ENCODE data around the gene HIP1. TPM values are rescaled to one million over a fixed set of nuclear protein-coding genes. Genes with fewer than 3 reads are reported as not detected.
"Not testable (repeated sequence)": the region's sequence is repeated elsewhere in the genome, so short reads cannot be mapped to it uniquely, and the experiment has no call there.

HIP1 gene
- total RNA-seq, 1 experiment from 2014 or later, result 32.0 TPM

DNA sequence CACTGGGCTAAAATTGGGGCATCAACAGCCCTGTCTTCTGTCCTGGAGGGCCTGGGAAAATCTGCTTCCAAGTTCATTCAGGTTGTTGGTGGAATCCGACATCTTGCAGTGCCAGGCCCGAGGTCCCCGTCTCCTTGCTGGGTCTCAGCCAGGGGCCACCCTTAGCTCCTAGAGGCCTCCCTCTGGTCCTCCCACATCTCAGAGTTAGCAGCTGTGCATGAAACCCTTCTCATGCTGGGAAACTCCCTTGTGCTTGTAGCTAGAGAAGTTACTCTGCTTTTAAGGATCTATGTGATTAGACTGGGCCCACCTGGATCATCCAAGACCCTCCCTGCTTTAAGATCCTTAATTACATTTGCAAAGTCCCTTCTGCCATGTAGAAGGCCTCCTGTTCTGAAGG is 15.3 kb downstream of the HIP1 start:
- no peak for DNase-seq
- TF ChIP-seq EZH2 (IDR thresholded peaks at IDR 0.05; ENCODE audit: low read depth), result no peak
- TF ChIP-seq, protein P1, sequence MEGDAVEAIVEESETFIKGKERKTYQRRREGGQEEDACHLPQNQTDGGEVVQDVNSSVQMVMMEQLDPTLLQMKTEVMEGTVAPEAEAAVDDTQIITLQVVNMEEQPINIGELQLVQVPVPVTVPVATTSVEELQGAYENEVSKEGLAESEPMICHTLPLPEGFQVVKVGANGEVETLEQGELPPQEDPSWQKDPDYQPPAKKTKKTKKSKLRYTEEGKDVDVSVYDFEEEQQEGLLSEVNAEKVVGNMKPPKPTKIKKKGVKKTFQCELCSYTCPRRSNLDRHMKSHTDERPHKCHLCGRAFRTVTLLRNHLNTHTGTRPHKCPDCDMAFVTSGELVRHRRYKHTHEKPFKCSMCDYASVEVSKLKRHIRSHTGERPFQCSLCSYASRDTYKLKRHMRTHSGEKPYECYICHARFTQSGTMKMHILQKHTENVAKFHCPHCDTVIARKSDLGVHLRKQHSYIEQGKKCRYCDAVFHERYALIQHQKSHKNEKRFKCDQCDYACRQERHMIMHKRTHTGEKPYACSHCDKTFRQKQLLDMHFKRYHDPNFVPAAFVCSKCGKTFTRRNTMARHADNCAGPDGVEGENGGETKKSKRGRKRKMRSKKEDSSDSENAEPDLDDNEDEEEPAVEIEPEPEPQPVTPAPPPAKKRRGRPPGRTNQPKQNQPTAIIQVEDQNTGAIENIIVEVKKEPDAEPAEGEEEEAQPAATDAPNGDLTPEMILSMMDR (conservative IDR thresholded peaks at IDR 0.05), result no peak
- Histone ChIP-seq H2AFZ (no peak overlapping the region), H3K36me3 (ENCODE audit: low read depth) (no peaks in the 10 kb centered on the region), H3K27ac (no peak overlapping the region), H3K4me1 (replicated peaks; ENCODE audit: insufficient read depth) (peaks cover 11% of the 10 kb centered on the region), H3K9me2 (ENCODE audit: insufficient read depth) (no peaks in the 10 kb centered on the region), H3F3A (ENCODE audit: insufficient read depth, low read depth) (peaks cover 11% of the 10 kb centered on the region), H3K4me3 (no peak overlapping the region), H3K4me2 (no peak overlapping the region), H3K9me3 (ENCODE audit: insufficient read depth, low read depth) (no peaks in the 10 kb centered on the region), H3K27me3 (ENCODE audit: insufficient read depth, low read depth) (no peaks in the 10 kb centered on the region), H4K20me1 (ENCODE audit: insufficient read depth) (no peaks in the 10 kb centered on the region), H3K79me2 (ENCODE audit: low read depth) (no peaks in the 10 kb centered on the region)
- intact Hi-C loops (cut with micrococcal nuclease; ENCODE audit: unreplicated experiment), result no loop called here
- POLR2A ChIA-PET (ENCODE audit: unreplicated experiment), result no interaction called here
- CTCF ChIA-PET, result no interaction called here
- BruUV-seq (replicated peaks), result no TSS peak

DNA sequence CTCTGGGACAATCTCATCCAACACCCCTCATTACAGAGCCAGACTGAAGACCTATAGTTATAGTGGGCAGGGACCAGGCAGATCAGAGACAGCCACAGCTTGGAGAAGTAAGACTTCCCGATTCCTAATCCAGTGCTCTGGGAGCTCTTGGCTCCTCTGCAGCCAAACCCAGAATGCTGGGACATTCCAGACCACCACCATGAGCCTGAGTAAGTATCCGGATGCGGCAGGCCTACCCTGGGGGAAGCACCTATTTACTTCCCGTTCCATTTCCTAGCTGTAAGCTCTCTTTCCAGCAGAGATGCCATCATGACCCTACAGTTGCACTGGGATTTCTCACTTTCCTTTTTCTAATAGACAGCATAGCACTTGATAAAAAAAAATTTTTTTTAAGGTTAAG is 16.4 kb downstream of the HIP1 start:
- POLR2A ChIA-PET (ENCODE audit: unreplicated experiment), result no interaction called here
- DNase-seq, result no peak
- H3K9me2 ChIP-seq (ENCODE audit: insufficient read depth), result no peaks in the 10 kb centered on the region
- peaks cover under 1% of the 10 kb centered on the region for H3K4me1 ChIP-seq (replicated peaks; ENCODE audit: insufficient read depth)
- no peaks in the 10 kb centered on the region for H3K27me3 ChIP-seq (ENCODE audit: insufficient read depth, low read depth)
- no peaks in the 10 kb centered on the region for H3K36me3 ChIP-seq (ENCODE audit: low read depth)
- H3K4me2 ChIP-seq, result no peak overlapping the region
- TF ChIP-seq EZH2 (IDR thresholded peaks at IDR 0.05; ENCODE audit: low read depth), result no peak
- TF ChIP-seq, protein P1 (conservative IDR thresholded peaks at IDR 0.05), result no peak
- intact Hi-C loops (cut with micrococcal nuclease; ENCODE audit: unreplicated experiment), result no loop called here
- CTCF ChIA-PET, result interaction anchor here (0.6 kb wide), 1 partner anchor 30 kb away, joined by 5 read pairs; no protein-coding TSS in a partner anchor
- no peaks in the 10 kb centered on the region for H3K9me3 ChIP-seq (ENCODE audit: insufficient read depth, low read depth)
- H3K27ac ChIP-seq, result no peak overlapping the region
- peaks cover 1% of the 10 kb centered on the region for H3F3A ChIP-seq (ENCODE audit: insufficient read depth, low read depth)
- H2AFZ ChIP-seq, result no peak overlapping the region
- no TSS peak for BruUV-seq (replicated peaks)
- H4K20me1 ChIP-seq (ENCODE audit: insufficient read depth), result no peaks in the 10 kb centered on the region
- no peaks in the 10 kb centered on the region for H3K79me2 ChIP-seq (ENCODE audit: low read depth)
- H3K4me3 ChIP-seq, result no peak overlapping the region

DNA sequence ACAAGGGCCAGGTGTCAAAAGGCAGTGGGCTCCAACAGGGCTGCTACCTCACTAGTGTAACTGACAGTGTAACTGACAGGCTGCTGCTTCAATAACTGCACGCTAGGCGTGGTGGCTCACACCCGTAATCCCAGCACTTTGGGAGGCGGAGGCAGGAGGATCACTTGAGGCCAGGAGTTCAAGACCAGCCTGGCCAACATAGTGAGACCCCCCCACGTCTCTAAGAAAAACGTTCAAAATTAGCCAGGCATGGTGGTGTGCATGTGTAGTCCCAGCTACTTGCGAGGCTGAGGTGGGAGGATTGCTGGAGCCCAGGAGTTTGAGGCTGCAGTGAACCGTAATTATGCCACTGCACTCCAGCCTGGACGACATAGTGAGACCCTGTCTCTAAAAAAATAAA is 16.8 kb downstream of the HIP1 start:
- H3K4me2 ChIP-seq; H4K20me1 ChIP-seq (ENCODE audit: insufficient read depth); H3F3A ChIP-seq (ENCODE audit: insufficient read depth, low read depth); CTCF ChIA-PET; H3K27me3 ChIP-seq (ENCODE audit: insufficient read depth, low read depth); H3K4me1 ChIP-seq (replicated peaks; ENCODE audit: insufficient read depth); BruUV-seq (replicated peaks); H3K9me3 ChIP-seq (ENCODE audit: insufficient read depth, low read depth); H3K27ac ChIP-seq; H3K4me3 ChIP-seq; H2AFZ ChIP-seq; H3K36me3 ChIP-seq (ENCODE audit: low read depth); DNase-seq; intact Hi-C loops (cut with micrococcal nuclease; ENCODE audit: unreplicated experiment); H3K79me2 ChIP-seq (ENCODE audit: low read depth); H3K9me2 ChIP-seq (ENCODE audit: insufficient read depth): not testable (repeated sequence)
- POLR2A ChIA-PET (ENCODE audit: unreplicated experiment), result interaction anchor here (0.6 kb wide), 1 partner anchor 190 kb away, joined by 8 read pairs; no protein-coding TSS in a partner anchor

DNA sequence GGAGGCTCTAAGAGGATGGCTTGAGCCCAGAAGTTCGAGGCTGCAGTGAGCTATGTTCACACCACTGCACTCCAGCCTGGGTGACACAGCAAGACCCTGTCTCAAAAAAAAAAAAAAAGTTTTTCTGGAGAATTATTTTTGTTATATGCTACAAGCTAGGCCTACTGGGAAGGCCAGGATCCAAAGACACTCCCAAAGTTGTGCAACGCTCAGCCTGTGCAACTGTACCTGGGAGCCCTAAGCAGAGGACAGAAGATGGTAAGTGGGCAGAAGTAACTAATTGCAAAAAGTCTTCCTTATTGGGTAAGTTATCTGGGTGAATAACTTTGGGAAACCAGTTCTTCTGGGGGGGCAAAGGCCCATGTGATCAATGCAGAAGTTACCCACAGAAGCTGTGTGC is 17.3 kb downstream of the HIP1 start:
- Histone ChIP-seq H3K79me2 (ENCODE audit: low read depth) (no peaks in the 10 kb centered on the region), H3K9me2 (ENCODE audit: insufficient read depth) (no peaks in the 10 kb centered on the region), H3K4me1 (replicated peaks; ENCODE audit: insufficient read depth) (no peaks in the 10 kb centered on the region), H4K20me1 (ENCODE audit: insufficient read depth) (no peaks in the 10 kb centered on the region), H3K4me3 (no peak overlapping the region), H3K36me3 (ENCODE audit: low read depth) (no peaks in the 10 kb centered on the region), H3K27me3 (ENCODE audit: insufficient read depth, low read depth) (no peaks in the 10 kb centered on the region), H3K4me2 (no peak overlapping the region), H2AFZ (no peak overlapping the region), H3K27ac (no peak overlapping the region), H3K9me3 (ENCODE audit: insufficient read depth, low read depth) (no peaks in the 10 kb centered on the region), H3F3A (ENCODE audit: insufficient read depth, low read depth) (no peaks in the 10 kb centered on the region)
- ChIA-PET CTCF (no interaction called here), POLR2A (ENCODE audit: unreplicated experiment) (interaction anchor here (0.6 kb wide), 1 partner anchor 190 kb away, joined by 8 read pairs; no protein-coding TSS in a partner anchor)
- no TSS peak for BruUV-seq (replicated peaks)
- TF ChIP-seq, protein P1 (conservative IDR thresholded peaks at IDR 0.05), result no peak
- TF ChIP-seq EZH2 (IDR thresholded peaks at IDR 0.05; ENCODE audit: low read depth), result no peak
- DNase-seq, result no peak
- intact Hi-C loops (cut with micrococcal nuclease; ENCODE audit: unreplicated experiment), result no loop called here

Data from PC-9 (cell line).